HCT116 (cell line): ENCODE data around the gene SERINC3.

ENCODE experiments used
- EZH2 ChIP-seq: fragments of 200-600 bp; sonication (generic); IDR thresholded peaks from 2 replicates; pipeline ENCODE4 v1.6.1; 2017; ENCODE audit warnings: antibody characterized with exemption, mixed run types
- EZH2phosphoT487 ChIP-seq: fragments of 200-600 bp; IDR thresholded peaks from 2 replicates; pipeline ENCODE4 v1.6.1; 2018; ENCODE audit warnings: antibody characterized with exemption, borderline replicate concordance
- JUND ChIP-seq: IDR thresholded peaks from 2 replicates; pipeline ENCODE4 v1.6.1; 2012
- POLR2AphosphoS5 ChIP-seq: IDR thresholded peaks from 2 replicates; pipeline ENCODE4 v1.6.1; 2011; ENCODE audit warnings: mild to moderate bottlenecking, low read depth, low read length, moderate library complexity
- SIN3A ChIP-seq: IDR thresholded peaks from 2 replicates; pipeline ENCODE4 v1.6.1; 2012; ENCODE audit warnings: low read depth
- SP1 ChIP-seq: IDR thresholded peaks from 2 replicates; pipeline ENCODE4 v1.6.1; 2012; ENCODE audit warnings: low read depth
- SRF ChIP-seq: IDR thresholded peaks from 2 replicates; pipeline ENCODE4 v1.6.1; 2012; ENCODE audit warnings: low read depth
- TF ChIP-seq, protein P1 (sequence below): IDR thresholded peaks from 2 replicates; pipeline ENCODE4 v1.6.1; 2012
- TF ChIP-seq, protein P2 (sequence below), 3 experiments: fragments of 200-600 bp in 1 of 3; sonication (generic) in 1 of 3; IDR thresholded peaks in 2 of 3; conservative IDR thresholded peaks in 1 of 3; 2 replicates each; pipeline ENCODE4 v1.5.1; 2012 to 2017; ENCODE audit warnings: low read depth in 2 of 3, low read length in 2 of 3, antibody characterized with exemption in 1 of 3, borderline replicate concordance in 1 of 3, control low read depth in 1 of 3, mild to moderate bottlenecking in 1 of 3, mixed read lengths in 1 of 3, mixed run types in 1 of 3, moderate library complexity in 1 of 3; ENCODE audit not compliant: insufficient read depth in 1 of 3

DNA sequence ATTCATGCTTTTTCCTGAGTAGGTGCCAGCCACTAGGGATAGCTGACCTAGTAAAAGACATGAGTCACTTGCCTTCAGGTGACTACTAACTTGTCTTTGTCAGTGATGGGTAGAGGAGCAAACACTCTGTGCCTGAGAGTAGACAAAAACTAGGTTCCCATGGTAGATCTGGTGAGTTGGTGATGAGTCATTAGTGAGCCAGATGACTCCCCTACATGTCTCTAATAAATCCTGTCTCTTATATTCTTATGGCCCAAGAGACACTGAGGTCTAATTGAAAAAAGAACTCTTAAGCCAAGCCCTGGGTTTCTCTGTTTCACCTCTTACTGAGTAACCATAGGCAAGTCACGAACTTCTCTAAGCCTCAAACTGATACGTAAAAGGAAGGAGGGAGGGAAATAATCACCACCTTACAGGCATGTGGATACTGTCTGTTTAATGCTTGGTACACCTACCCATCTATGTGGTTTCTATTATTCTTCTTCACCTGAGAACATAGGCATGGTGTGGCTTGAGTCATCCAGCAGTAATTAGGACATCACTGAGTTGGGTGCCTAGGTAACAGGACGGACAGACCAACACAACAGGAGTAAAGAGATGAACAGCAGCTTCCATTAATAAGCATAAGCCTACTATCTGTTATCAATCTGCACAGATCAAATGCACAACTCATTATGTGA lies 25.9 kb downstream of the SERINC3 start:
- TF ChIP-seq, protein P1, sequence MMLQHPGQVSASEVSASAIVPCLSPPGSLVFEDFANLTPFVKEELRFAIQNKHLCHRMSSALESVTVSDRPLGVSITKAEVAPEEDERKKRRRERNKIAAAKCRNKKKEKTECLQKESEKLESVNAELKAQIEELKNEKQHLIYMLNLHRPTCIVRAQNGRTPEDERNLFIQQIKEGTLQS, result no peak
- TF ChIP-seq, protein P2, sequence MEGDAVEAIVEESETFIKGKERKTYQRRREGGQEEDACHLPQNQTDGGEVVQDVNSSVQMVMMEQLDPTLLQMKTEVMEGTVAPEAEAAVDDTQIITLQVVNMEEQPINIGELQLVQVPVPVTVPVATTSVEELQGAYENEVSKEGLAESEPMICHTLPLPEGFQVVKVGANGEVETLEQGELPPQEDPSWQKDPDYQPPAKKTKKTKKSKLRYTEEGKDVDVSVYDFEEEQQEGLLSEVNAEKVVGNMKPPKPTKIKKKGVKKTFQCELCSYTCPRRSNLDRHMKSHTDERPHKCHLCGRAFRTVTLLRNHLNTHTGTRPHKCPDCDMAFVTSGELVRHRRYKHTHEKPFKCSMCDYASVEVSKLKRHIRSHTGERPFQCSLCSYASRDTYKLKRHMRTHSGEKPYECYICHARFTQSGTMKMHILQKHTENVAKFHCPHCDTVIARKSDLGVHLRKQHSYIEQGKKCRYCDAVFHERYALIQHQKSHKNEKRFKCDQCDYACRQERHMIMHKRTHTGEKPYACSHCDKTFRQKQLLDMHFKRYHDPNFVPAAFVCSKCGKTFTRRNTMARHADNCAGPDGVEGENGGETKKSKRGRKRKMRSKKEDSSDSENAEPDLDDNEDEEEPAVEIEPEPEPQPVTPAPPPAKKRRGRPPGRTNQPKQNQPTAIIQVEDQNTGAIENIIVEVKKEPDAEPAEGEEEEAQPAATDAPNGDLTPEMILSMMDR (IDR thresholded peaks at IDR 0.05 in 2 of 3, conservative IDR thresholded peaks at IDR 0.05 in 1 of 3; ENCODE audit: borderline replicate concordance in 1 of 3, insufficient read depth in 1 of 3, low read depth in 2 of 3, low read length in 2 of 3), result no peak
- TF ChIP-seq SIN3A (no peak; the same call in 1 of the 2 replicates), EZH2phosphoT487 (no peak), SRF (no peak; the same call in 1 of the 2 replicates), POLR2AphosphoS5 (no peak), EZH2 (no peak), SP1 (no peak; the same call in 1 of the 2 replicates), JUND (peak; percentile 68)
